Gastroesophageal sphincter (tissue), 4 donors: Measurements from ENCODE around the gene SEMA4A. TPM values are rescaled to one million over a fixed set of nuclear protein-coding genes. Genes with fewer than 3 reads are reported as not detected.

ENCODE experiments used
- ATAC-seq: fragments of 150-250 bp; one replicate; pipeline ENCODE4 v1.9.1; 2016; ENCODE audit warnings: mild to moderate bottlenecking, moderate library complexity
- H3K27ac ChIP-seq, 4 donors: fragments of 200-600 bp; sonication (generic) in 3 of 4; 1 replicate in 3 of 4; 2 replicates in 1 of 4; pipeline ENCODE4 v1.5.1; 2016 to 2019
- H3K27me3 ChIP-seq: fragments of 200-600 bp; sonication (generic); one replicate; pipeline ENCODE4 v1.5.1; 2019
- H3K36me3 ChIP-seq, 2 donors: fragments of 200-600 bp; sonication (generic); one replicate each; pipeline ENCODE4 v1.5.1; 2019; ENCODE audit warnings: control low read depth in 1 of 2
- H3K4me1 ChIP-seq, 3 donors: fragments of 200-600 bp; sonication (generic); 1 replicate in 2 of 3; 2 replicates in 1 of 3; pipeline ENCODE4 v1.5.1; 2016 to 2019; ENCODE audit warnings: control low read depth in 2 of 3
- H3K4me3 ChIP-seq, 2 donors: fragments of 200-600 bp; sonication (generic); one replicate each; pipeline ENCODE4 v1.5.1; 2019; ENCODE audit warnings: mild to moderate bottlenecking in 1 of 2, moderate library complexity in 1 of 2
- H3K9me3 ChIP-seq, 3 donors: fragments of 200-600 bp; sonication (generic); one replicate each; pipeline ENCODE4 v1.5.1; 2017 to 2019; ENCODE audit warnings: control low read depth in 2 of 3
- EP300 ChIP-seq: sonication (generic); formaldehyde crosslinking; IDR thresholded peaks from one replicate; pipeline ENCODE4 v1.6.1; 2017; ENCODE audit warnings: antibody characterized with exemption, mild to moderate bottlenecking
- POLR2A ChIP-seq, 2 donors: fragments of 450-650 bp; IDR thresholded peaks; one replicate each; pipeline ENCODE4 v1.6.1; 2017; ENCODE audit warnings: antibody characterized with exemption in 2 of 2, mild to moderate bottlenecking in 2 of 2, moderate library complexity in 1 of 2
- POLR2AphosphoS5 ChIP-seq: sonication (generic); formaldehyde crosslinking; IDR thresholded peaks from one replicate; pipeline ENCODE4 v1.6.1; 2017; ENCODE audit warnings: antibody characterized with exemption
- WGBS, 2 donors: methylation state at CpG; one replicate each; pipeline ENCODE4 v1.1.5; 2018; ENCODE audit warnings: low coverage in 1 of 2; 5-methylcytosine and 5-hydroxymethylcytosine counted together
- total RNA-seq, 4 donors: library from RNA; depleted of rRNA; stranded (reverse); fragments of >200 nt; gene quantifications; one replicate each; pipeline ENCODE4 v1.1.0, GENCODE V29; 2016
- TF ChIP-seq, protein P1 (sequence below), 4 experiments: fragments of 200-600 bp in 2 of 4; fragments of 450-650 bp in 2 of 4; sonication (generic) in 1 of 4; IDR thresholded peaks; one replicate each; pipeline ENCODE4 v1.5.1; 2017 to 2019; ENCODE audit warnings: antibody characterized with exemption in 4 of 4, mild to moderate bottlenecking in 2 of 4, moderate library complexity in 2 of 4

The SEMA4A gene
- total RNA-seq, 4 donors from 2014 or later: 1.7 to 7.5 (median 3.4) TPM

DNA sequence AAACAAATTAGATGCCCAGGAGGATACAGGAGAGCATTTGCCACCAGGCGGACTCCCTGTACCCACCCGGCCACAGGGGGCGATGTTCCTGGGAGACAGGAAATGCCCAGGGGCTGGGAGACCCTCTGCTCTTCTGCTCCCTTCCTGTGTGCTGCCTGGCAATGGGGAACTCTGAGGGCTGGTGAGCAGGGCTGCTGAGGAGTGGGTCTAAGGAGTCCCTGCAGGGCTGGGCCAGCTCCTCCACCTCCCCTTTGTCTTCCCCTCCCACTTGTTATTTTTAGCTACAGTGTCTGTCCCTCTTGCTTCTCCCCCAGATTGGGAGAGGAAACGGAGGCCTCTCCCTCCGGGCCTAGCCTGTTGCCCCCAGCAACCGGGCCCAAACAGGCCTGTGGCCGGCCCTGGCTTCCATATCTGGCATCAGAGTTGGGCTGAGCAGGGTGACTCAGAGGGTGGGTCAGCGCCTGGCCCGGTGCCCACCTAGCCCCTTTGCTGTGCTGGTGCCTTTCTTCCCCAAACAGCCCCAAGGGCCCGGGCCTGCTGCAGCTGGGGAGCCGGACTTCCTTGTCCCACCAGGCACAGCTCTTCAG lies 27.2 kb upstream of the SEMA4A start:
- 3% methylated on average over 4 to 9 of the region's 11 CpGs for WGBS, 2 donors
- peak; percentile 61 for ATAC-seq
- TF ChIP-seq POLR2A (IDR thresholded peaks at IDR 0.05): no peak
- TF ChIP-seq, protein P1, sequence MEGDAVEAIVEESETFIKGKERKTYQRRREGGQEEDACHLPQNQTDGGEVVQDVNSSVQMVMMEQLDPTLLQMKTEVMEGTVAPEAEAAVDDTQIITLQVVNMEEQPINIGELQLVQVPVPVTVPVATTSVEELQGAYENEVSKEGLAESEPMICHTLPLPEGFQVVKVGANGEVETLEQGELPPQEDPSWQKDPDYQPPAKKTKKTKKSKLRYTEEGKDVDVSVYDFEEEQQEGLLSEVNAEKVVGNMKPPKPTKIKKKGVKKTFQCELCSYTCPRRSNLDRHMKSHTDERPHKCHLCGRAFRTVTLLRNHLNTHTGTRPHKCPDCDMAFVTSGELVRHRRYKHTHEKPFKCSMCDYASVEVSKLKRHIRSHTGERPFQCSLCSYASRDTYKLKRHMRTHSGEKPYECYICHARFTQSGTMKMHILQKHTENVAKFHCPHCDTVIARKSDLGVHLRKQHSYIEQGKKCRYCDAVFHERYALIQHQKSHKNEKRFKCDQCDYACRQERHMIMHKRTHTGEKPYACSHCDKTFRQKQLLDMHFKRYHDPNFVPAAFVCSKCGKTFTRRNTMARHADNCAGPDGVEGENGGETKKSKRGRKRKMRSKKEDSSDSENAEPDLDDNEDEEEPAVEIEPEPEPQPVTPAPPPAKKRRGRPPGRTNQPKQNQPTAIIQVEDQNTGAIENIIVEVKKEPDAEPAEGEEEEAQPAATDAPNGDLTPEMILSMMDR (IDR thresholded peaks at IDR 0.05): peak in 3 of 4 experiments; percentile 44 to 60 (median 56)
- TF ChIP-seq POLR2AphosphoS5: peak; percentile 82
- H3K4me3 ChIP-seq: peak overlapping the region in 1 of 2 donors; percentile 93
- peaks cover 0 to 8% of the 10 kb centered on the region in 2 donors for H3K36me3 ChIP-seq
- H3K9me3 ChIP-seq: no peaks in the 10 kb centered on the region
- H3K27me3 ChIP-seq: no peaks in the 10 kb centered on the region
- peaks cover 40 to 100% (median 79%) of the 10 kb centered on the region in 3 donors for H3K4me1 ChIP-seq
- peak overlapping the region; percentile 94 to 100 (median 100) for H3K27ac ChIP-seq

DNA sequence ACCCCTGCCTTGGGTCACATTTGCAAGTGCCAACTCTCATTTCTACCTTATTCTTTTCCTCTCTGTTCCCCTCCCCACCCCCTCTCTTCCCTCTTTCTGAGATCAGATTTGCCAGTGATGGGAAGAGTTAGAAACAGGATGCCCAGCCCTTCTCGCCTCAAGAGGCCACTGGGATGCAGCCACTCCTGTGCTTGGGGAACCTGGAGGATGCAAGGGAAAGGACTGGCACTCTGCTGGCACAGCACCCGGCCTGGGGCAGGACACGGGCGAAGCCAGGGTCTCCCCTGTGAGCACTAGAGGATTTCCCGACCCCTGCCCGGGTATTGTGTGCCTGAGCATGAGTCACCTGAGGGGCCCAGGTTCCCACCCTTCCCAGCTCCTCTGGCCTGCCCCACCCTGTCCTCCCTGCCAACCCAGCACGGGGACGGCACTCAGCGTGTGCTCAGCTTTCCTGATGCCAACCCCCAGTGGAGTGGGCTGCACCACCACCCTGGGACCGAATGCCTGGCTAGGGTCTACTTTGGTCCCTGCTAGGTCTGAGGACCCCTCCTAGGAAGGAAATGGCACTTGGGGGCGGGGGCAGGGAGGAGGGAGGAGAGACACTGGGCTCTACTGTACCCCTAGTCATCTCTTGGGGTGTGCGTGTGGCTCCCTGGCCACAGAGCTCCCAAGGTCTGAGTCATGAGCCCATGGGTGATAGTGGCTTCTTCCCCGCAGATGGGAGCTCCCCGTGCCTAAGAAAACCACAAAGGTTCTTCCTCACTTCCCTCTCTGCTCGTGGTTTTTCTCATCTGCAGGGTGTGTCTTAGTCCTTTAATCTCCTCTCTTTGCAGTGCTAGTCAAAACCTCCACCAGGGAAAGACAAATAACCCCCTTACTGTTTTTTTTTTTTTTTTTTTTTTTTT lies 26.5 kb upstream of the SEMA4A start:
- no peaks in the 10 kb centered on the region for H3K27me3 ChIP-seq
- H3K27ac ChIP-seq: peak overlapping the region; percentile 94 to 100 (median 100)
- peak overlapping the region in 1 of 2 donors; percentile 93 for H3K4me3 ChIP-seq
- peak; percentile 1 for ATAC-seq
- no peaks in the 10 kb centered on the region for H3K9me3 ChIP-seq
- H3K36me3 ChIP-seq: peaks cover 0 to 16% of the 10 kb centered on the region in 2 donors
- peaks cover 35 to 100% (median 72%) of the 10 kb centered on the region in 3 donors for H3K4me1 ChIP-seq
- TF ChIP-seq POLR2A (IDR thresholded peaks at IDR 0.05) (no peak), POLR2AphosphoS5 (no peak), EP300 (no peak)
- WGBS, 2 donors: 0% methylated on average over 3 to 4 of the region's 15 CpGs

DNA sequence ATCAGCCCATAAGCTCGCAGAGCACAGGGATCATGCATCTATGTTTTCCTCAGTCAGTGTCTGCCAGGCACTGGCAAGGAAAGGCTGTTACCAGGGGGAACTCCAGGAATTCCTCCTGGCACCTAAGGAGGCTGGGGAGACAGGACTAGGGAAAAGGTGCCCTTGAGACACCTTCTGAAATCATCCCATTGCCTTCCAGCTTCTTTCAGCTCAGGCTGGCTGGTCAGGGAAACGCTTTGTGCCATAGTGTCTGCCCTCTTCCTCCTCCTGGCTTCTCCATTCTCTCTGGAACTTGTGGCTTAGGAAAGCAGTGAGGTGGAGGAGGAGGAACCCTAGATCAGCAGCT lies 25.1 kb upstream of the SEMA4A start:
- 0 to 22% methylated on average over 1 of the region's 2 CpGs for WGBS, 2 donors
- Histone ChIP-seq H3K9me3 (no peaks in the 10 kb centered on the region), H3K36me3 (peaks cover 0 to 30% of the 10 kb centered on the region in 2 donors), H3K27me3 (no peaks in the 10 kb centered on the region), H3K4me1 (peaks cover 35 to 100% (median 69%) of the 10 kb centered on the region in 3 donors), H3K27ac (peak overlapping the region; percentile 94 to 100 (median 98)), H3K4me3 (peak overlapping the region in 1 of 2 donors; percentile 32)
- no peak for ATAC-seq
- TF ChIP-seq POLR2AphosphoS5: no peak
- TF ChIP-seq EP300: no peak
- TF ChIP-seq POLR2A (IDR thresholded peaks at IDR 0.05): no peak
- TF ChIP-seq, protein P1 (IDR thresholded peaks at IDR 0.05): no peak

DNA sequence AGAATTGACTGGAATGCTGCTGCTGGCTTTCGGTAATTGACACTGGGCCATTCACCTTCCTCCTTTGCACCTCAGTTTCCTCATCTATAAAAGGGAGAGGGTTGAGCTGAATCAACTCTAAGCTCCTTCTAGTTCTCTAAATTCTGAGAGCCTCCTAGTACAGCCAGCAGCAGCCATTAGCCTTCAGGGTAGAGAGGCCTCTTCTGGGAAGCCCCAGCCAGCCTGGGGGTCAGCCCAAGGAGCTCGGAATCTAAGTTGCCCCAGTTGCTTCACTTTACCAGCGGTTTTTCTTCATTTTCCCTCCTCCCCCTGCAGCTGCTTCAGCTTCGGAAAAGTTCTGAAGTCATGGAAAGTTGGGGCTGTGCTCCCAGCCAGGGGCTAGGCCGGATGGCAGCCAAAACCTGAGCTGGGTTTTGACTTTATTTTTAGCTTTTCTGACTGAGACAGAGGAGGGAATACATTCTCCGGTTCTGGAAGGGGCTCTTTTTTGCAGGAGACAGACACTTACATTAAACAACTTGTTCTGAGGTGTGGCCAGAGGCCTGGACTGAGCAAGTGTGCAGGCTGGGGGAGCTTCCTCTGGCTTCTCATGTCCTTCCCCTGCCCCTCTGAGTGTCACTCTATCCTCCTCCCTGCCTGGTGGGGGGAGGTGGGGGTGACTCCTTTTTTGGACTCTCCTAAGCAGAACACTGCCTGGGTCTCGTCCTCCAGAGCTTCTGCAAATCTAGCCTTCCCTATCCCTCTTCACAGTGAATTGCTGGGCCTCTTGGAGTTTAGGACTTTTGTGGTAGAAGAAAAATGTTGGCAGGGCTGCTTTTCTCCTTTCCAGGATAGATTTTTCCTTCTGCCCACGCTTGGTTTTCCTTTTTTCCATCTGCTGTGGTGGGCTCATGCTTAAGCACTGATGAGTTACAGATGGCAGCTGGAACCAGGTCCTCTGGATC lies 24.5 kb upstream of the SEMA4A start:
- Histone ChIP-seq H3K27me3 (no peaks in the 10 kb centered on the region), H3K4me1 (peaks cover 35 to 99% (median 67%) of the 10 kb centered on the region in 3 donors), H3K36me3 (peaks cover 0 to 36% of the 10 kb centered on the region in 2 donors), H3K4me3 (peak overlapping the region; percentile 3 to 32), H3K9me3 (no peaks in the 10 kb centered on the region), H3K27ac (peak overlapping the region; percentile 94 to 100 (median 98))
- WGBS, 2 donors: 0 to 9% methylated on average over 5 of the region's 8 CpGs
- ATAC-seq: peak; percentile 60
- TF ChIP-seq POLR2AphosphoS5 (peak; percentile 68), EP300 (no peak)

DNA sequence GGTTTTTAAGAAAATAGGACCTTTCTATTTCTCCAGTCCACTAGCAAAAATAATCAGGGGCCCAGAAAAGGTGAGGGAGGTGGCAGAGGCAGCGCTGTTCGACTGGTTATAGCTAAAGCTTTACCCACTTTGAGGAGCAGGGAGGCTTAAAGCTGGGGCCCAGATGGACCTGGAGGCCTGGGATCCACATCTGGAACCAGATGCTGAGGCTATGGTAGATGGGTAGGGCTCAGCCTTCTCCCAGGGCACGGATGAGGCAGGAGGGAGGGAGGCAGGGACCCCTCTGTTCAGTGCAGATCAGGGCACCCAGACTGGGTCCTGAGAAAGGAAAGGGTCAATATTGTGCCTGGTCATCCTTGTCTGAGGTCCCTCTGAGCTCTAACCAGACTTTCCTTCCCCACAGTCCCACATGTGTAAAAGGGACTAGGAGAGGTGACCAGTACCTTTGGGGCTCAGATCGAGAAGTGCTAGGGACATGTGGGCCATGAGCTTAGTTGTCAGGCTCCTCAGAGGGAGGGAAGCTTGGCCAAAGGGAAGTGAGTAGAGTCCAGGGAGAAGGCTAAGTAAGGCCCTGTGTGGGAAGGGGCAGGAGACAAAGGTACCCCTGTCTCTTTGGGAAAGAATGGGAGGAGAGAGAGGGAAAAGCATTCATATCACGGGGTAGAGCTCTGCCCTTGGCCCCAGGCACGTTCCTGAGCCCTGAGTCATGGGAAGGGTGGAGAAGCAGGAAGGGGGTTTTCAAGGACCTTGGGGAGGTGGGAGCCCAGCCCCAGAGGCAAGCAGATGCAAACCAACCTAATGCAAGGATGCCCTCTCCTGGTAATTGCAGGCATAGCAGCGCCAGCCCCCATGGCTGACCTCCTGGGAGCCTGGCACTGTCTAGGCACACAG lies 23.5 kb upstream of the SEMA4A start:
- H3K4me1 ChIP-seq: peaks cover 25 to 89% (median 57%) of the 10 kb centered on the region in 3 donors
- no peaks in the 10 kb centered on the region for H3K27me3 ChIP-seq
- peak; percentile 73 for ATAC-seq
- no peaks in the 10 kb centered on the region for H3K9me3 ChIP-seq
- peaks cover 0 to 46% of the 10 kb centered on the region in 2 donors for H3K36me3 ChIP-seq
- 0 to 3% methylated on average over 2 to 5 of the region's 7 CpGs for WGBS, 2 donors
- peak overlapping the region; percentile 3 to 32 for H3K4me3 ChIP-seq
- TF ChIP-seq POLR2AphosphoS5 (peak; percentile 76), EP300 (no peak)
- TF ChIP-seq, protein P1 (IDR thresholded peaks at IDR 0.05): peak in 3 of 4 experiments; percentile 98 to 99 (median 98)
- H3K27ac ChIP-seq: peak overlapping the region; percentile 94 to 100 (median 98)
